Heart left ventricle (tissue), 13 donors: ENCODE results near the gene PPP2R5B.

Experiments
- POLR2A ChIP-seq, 2 donors: fragments of 450-650 bp; IDR thresholded peaks; one replicate each; pipeline ENCODE4 v1.6.1; 2017; ENCODE audit warnings: antibody characterized with exemption in 2 of 2, mild to moderate bottlenecking in 2 of 2, moderate library complexity in 2 of 2
- TF ChIP-seq, protein P1 (sequence below), 12 donors: fragments of 200-600 bp; sonication (generic) in 4 of 12; IDR thresholded peaks; one replicate each; pipeline versions ENCODE4 v1.5.0 to v1.8.0; 2018 to 2022; ENCODE audit warnings: antibody characterized with exemption in 12 of 12, mild to moderate bottlenecking in 5 of 12
- donor health status: ischemic (EF 13 %, LVEDD 7.1; RV severe dilation, severe dysfunction).
- donor health status: DM: no; HTN: yes; CAD: no.
- donor health status: DM: no; HTN: no; CAD: no.
- donor health status: ischemic (EF 25% LVEDD 6.9; RV normal size, moderate dysfunction).
- donor health status: ischemic (EF 25% LVEDD 5.7; RV mildly dilated, moderate dysfunction).
- donor health status: ischemic (EF 35%, LVEDD 5.7; RV mildly dilated, moderate dysfunction).
- donor health status: nonischemic (EF 11% LVEDD 7.7; RV severe dilation, severe dysfunction).
- donor health status: DM: yes; HTN: yes; CAD: no.
- donor health status: PGD.
- donor health status: ischemic (EF 29% LVEDD 5.4; RV normal size, mild dysfunction).
- donor health status: nonischemic (EF 23%, LVEDD 6.1; RV moderate dilation, normal function).

DNA sequence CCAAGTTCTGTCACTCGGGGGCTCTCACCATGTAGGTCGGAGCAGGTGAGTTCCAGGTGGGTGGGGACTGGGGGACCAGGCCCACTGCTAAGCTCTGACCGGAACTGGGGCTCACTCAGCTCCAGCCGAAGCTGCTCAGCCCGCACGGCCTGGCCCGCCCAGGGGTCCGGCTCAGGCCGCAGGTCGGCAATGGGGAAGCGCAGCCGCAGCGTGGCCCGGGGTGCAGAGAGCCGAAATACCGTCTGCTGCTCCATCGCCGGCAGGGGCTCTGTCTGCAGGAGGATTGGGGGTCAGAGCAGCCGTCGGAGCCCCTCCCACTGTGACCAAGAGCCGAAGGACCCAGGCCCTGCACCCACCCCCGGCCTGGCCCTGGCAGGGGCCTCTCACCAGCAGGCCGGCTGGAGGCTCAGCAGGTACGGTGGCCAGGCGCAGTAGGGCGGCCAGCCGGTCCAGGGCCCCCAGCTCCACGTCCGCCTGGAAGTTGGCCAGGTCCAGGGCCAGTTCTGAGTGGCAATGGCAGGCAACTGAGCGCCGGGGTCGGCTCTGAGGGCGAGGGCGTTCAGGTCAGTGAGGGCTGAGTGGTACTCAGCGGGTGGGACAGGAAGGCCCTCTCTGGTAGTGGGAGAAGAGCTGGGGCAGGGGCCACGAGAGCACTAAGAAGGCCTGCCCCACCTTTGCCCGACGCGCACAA lies 14.7 kb upstream of the PPP2R5B start:
- no peak for TF ChIP-seq POLR2A (IDR thresholded peaks at IDR 0.05)
- TF ChIP-seq, protein P1, sequence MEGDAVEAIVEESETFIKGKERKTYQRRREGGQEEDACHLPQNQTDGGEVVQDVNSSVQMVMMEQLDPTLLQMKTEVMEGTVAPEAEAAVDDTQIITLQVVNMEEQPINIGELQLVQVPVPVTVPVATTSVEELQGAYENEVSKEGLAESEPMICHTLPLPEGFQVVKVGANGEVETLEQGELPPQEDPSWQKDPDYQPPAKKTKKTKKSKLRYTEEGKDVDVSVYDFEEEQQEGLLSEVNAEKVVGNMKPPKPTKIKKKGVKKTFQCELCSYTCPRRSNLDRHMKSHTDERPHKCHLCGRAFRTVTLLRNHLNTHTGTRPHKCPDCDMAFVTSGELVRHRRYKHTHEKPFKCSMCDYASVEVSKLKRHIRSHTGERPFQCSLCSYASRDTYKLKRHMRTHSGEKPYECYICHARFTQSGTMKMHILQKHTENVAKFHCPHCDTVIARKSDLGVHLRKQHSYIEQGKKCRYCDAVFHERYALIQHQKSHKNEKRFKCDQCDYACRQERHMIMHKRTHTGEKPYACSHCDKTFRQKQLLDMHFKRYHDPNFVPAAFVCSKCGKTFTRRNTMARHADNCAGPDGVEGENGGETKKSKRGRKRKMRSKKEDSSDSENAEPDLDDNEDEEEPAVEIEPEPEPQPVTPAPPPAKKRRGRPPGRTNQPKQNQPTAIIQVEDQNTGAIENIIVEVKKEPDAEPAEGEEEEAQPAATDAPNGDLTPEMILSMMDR (IDR thresholded peaks at IDR 0.05), result no peak
